GM18868 (cell line): ENCODE results near the gene AFF3.
"Not testable (repeated sequence)": the region's sequence is repeated elsewhere in the genome, so short reads cannot be mapped to it uniquely, and the experiment has no call there.

Experiments
- ATAC-seq: cut with Tn5 transposase; IDR thresholded peaks from one replicate; pipeline ENCODE4 v1.9.1; 2021; ENCODE audit warnings: mild to moderate bottlenecking, moderate library complexity; ENCODE audit not compliant: unreplicated experiment

Gene AFF3

DNA sequence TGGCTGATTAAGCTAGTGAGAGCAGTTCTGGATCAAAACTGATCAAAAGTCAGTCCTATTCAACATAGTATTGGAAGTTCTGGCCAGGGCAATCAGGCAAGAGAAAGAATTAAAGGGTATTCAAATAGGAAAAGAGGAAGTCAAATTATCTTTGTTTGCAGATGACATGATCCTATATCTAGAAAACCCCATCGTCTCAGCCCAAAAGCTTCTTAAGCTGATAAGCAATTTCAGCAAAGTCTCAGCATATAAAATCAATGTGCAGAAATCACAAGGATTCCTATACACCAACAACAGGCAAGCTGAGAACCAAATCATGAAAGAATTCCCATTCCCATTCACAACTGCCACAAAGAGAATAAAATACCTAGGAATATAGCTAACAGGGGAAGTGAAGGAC is 368.7 kb downstream of the AFF3 start:
- not testable (repeated sequence) for ATAC-seq

DNA sequence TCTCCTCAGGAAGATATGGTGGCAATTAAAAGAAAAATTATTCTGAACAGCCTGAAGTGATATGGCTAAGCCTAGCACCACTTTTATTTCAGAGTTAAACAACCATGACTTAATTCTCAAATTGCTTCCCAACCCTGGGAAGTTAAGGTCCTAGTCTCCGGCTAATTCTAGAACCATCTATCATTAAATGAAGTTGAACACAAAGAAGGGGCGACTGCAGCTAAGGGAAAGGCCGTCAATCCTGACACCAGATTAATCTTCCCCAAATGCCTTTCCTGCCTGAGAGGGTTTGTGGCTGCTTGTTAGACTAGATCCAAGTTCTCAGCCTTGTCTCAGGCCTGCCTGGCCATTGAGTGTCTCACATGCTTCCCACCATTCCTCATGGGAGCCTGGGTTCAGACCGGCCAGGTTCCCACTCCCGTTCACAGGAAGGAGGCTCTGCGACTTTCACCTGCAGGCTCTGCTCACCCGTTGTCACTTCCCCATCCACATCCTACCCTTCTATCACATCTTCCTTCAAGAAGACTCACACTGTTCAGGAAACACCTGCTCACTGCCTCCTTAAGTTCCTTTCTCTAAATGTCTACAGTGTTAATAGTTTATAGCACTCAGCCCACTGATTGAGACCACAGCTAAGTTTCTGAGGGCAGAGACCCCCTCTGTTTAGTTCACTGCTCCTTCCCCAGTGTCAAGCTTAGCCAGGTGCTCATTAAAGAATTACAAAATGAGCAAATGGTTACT is 369.6 kb downstream of the AFF3 start:
- no peak for ATAC-seq

DNA sequence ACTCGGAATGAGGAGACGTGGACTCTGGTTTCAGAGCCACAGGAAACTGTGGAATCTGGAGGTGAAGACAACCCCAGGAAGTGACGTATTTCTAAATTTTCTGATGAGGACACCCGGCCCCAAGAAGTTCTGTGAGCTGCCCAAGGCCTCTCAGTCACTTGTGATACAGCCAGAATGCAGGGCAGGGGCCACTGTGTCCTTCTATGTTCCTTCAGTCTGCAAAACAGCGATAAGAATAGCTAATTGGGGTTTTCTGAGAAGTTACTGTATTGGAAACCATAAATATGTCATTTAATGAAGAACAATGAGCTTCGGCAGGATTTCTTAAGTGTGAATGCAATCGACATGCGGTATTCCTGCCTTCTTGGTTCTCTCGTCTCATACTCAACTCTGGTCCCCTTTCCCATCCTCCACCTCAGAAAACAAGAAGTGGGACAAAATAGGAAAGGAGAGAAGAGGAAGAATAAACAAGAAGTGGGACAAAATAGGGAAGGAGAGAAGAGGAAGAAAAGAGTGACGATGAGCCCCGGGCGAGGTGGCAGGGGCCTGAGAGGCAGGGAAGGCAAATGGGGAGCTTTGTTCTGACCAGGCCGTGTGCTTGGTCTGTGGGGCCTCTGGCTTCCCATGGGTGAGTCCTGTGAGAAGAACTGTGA is 370.6 kb downstream of the AFF3 start:
- ATAC-seq, result no peak

DNA sequence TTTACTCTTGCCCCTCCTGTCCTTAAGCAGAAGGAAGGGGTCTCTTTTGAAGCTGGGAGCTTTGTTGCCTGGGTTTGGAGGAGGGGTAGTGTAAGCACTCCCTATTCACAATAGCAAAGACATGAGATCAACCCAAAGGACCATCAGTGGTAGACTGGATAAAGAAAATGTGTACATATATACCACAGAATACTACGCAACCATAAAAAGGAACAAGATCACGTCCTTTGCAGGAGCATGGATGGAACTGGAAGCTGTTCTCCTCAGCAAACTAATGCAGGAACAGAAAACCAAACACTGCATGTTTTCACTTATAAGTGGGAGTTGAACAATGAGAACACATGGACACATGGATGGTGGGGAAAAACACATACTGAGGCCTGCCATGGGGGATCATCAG is 371.5 kb downstream of the AFF3 start:
- no peak for ATAC-seq

DNA sequence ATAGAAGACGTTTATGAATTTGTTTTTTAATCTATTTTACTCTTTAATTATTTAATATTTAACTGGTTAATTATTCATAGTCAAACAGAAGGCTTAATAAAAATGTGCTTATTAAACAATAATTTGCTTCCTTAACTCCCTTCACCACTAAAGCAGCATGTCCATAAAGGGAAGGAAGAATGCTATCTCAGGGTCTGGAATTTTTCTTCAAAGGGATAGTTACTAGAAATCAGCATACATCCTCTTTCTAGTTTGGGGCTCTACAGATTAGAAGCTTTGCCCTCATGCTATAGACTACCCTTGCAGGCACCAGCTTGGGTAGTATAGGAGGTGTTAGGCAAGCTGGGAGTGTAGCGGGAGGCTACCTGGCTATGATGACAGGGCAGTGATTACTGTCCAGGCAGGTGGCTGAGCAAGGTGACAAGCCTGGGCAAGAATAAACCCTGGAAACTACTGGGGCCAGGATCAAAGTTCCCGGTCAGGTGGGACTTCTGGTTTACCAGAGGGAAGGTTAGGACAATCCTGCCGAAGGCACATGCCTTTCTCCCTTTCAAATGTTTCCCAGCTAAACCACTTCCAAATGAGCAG is 376.6 kb downstream of the AFF3 start:
- ATAC-seq, result no peak

DNA sequence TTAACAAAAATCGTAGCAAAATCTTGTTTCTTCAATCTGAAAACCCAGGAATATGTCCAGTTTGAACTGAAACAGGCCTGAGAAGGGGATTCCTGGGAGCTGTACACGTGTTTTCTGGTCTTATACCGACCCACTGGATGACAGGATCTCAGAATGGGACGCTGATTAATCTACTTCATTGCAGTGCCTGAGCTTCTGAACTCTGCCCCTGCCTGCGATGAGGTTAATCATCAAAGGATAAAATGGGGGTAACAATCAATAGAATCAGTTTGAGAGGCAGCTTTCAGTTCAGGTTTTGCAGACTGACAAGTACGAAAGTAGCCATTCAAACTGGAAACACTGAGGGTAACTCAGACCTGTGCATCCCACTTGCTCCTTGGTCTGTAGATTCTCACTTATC is 378.6 kb downstream of the AFF3 start:
- ATAC-seq, result no peak

DNA sequence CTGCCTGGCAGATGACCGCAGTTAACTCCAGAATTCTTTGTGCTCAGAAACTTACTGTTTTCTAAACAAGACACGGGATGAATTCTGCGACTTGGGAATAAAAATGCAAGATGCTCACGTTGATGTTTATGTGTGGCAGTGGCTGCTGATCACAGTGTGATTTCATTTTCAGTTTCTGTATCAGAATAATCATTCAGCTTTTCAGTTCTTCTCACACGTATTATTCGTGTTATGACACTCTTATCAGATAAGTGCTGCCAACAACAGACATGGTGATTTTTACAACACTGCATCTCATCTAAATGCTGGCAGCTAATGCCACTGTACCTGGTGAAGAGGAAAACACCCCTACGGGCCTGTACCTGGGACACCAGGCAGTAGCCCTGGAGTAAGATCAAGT is 379.7 kb downstream of the AFF3 start:
- ATAC-seq, result no peak

DNA sequence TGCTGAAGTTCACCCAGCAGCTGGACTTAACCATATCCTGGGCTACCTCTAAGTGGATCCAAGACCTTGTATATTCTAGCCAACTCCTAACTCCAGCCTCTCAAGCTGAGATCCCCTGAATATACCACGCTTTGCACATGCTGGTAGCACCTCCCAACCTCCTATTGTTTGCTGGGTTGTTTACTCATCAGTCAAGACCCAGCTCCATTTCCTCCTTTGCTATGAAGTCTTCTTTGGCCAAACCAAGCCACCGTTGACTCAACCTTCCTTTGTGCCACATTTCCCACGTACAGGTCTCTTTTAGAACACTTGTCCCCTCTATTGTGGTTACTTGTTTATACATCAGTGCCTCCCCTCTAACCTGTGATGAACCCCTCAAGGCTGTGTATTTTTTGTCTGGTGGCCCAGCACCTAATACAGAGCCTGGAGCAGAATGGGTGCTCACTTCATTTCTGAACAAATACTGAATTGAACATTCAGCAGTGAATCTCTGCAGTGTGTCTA is 384.7 kb downstream of the AFF3 start:
- ATAC-seq, result no peak

DNA sequence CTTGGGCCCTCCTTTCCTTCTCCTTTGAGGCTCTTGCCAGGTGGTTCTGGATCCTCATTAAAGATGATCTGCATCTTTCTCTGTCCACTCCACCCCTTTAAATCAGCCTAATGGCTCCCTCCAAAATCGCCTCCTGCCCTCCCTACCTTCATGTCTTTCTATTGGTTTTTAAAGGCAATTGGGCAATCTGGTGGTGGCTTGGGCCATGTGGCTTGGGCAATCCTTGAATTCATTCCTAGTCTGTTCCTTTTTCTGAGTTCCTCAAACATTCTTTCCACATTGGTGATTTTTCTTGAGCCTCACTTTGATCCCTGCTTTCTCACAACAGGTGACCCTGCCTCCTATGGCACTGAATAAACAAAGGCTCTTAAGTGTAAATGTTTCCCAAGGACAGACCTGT is 386.3 kb downstream of the AFF3 start:
- no peak for ATAC-seq

DNA sequence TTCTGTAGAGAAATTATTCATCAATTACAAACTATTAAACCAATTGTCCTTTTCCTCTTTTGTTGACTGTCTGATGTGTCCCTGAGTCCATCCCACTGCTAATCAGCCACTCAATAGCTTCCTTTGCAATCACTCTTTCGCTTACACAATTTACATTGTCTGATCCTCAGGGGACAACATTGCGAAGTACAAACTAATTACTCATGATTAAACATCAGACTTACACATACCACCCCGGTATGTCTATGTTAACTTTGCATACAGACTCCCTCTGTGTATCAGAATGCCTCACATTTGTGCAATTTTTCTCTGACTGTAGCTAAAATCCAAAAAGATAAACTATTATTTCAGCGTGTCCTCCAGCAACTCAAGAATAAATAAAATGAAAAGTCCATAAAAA is 388.2 kb downstream of the AFF3 start:
- ATAC-seq, result no peak

DNA sequence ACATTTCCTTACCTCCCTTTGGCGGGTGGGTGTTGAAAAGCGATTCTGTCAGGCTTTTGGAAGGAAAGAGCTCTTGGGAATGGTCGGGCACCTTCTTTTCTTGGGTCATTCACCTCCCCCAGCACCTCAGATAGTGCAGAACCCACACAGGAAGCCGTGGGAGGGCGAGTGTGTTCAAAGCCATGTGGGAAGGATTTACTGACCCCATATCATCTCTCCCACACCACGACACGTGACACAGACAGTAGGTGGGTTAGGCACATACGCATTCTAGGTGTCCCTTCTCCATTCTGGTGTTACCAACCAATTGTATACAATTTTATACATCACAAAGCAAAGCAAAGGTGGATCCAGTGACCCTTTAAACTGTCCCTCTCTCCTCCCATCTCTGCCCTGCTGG is 388.9 kb downstream of the AFF3 start:
- no peak for ATAC-seq

DNA sequence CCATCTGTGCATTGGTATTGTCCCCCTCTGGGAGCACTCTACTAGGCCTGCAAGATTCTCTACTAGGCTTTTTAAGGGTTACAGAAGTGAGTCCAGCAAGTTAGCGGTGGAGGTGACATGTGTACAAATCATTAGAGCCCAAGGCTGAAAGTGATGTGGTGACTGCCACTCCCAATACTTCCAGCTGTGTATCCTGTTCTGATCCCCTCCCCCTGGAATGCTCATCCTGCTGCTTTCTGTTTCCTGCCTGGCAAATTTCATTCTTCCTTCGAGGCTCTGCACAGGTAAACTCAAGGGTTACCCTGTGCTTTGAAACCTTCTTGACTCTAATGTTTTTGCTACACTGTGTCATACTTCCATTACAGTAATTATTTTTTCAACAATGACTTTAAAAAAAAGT is 394.0 kb downstream of the AFF3 start:
- ATAC-seq, result no peak

DNA sequence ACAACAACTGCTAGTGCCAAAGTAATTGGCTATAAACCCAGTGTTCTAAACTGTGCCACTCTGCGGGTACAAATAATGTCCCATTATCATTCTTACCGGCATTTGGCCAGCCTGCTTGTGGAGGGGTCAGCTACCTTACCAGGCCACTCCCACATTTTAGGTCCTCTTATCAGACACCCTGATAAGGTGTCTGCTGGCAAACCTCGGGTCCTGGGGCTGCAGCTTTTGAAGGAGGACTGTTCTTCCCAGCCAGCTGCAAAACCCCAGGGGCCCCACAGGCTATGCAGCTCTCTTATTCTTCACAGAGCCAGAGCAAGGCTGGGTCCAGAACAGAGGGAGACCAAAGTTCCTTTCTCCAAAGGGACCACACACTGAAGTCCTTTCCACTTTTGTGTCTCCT is 394.5 kb downstream of the AFF3 start:
- no peak for ATAC-seq

DNA sequence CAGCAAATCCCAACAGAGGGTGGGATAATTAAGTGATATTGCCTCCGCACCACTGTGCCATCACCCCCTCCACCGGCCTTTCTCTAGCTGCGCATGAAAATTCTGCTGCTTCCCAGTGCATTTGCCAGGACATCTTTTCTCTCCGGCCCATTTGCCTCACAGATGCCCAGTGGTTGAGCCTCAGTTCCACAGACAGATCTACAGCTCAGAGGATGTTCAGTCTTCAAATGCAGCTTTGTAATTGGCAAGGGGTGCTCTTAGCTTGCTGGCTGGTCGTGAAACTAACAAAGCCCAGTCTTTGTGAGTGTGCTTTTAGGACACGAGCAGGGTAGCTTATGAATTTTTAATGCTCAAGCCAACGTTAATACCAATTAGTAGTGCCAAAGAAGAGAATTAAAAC is 399.2 kb downstream of the AFF3 start:
- no peak for ATAC-seq

DNA sequence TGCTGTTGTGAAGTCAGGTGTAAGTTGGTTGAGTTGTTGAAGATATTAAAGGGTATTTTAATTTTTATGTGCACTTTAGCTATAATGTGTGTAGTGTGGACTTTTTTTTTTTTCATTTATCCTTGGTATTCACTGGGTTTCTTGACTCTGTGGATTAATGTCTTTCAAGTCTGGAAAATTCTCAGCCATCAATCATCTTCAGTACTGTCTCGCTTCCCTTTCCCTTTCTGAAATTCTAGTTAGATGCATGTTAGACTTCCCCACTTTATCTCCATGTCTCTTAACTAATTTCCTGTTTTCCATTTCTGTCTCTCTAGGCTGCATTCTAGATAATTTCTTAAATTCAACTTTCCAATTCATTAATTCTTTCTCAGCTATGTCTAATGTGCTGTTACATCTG is 404.9 kb downstream of the AFF3 start:
- no peak for ATAC-seq

DNA sequence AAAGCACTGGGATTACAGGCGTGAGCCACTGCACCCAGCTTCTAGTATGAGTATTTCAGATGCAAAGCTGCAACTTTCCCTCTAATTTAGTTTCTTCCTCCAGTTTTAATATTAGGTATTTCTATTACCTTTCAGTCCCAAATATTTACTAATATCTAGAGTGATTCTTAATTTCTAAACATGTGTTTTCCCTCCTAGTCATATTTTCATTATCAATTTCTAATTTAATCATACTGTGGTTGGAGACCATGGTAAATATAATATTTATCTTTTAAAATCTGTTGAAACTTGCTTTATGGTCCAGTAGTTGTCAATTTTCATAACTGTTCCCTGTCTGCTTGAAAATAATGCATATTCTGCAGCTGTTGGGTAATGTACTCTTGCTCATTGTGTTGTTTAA is 406.6 kb downstream of the AFF3 start:
- no peak for ATAC-seq

DNA sequence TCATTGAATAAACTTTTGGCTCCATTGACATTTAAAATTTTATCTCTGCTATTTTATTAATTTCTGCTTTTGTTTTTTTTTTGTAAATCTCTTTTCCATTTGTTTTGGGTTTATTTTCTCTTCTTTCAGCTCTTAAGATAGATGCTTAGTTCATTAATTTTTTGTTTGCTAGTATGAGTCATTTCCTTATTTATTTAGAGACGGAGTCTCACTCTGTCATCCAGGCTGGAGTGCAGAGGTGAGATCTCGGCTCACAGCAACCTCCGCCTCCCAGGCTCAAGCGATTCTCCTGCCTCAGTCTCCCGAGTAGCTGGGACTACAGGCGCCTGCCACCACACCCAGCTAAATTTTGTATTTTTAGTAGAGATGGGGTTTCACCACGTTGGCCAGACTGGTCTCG is 407.1 kb downstream of the AFF3 start:
- not testable (repeated sequence) for ATAC-seq

DNA sequence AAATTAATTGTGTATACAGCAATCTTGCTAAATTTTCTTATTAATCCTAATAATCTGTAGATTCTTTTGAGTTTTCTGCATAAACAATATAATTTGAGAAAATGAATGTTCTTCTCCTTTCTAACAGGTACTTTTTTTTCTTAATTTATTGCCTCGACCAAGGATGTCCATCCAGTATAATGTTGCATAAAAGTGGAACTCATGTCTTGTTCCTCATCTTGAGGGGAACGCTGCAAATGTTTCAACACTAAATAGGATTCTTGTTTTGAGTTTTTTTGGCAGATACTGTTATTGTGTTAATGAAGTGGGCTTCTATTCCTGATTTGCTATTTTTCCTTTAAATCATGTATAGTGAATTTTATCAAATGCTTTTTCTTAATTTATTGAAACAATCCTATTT is 408.2 kb downstream of the AFF3 start:
- ATAC-seq, result no peak

DNA sequence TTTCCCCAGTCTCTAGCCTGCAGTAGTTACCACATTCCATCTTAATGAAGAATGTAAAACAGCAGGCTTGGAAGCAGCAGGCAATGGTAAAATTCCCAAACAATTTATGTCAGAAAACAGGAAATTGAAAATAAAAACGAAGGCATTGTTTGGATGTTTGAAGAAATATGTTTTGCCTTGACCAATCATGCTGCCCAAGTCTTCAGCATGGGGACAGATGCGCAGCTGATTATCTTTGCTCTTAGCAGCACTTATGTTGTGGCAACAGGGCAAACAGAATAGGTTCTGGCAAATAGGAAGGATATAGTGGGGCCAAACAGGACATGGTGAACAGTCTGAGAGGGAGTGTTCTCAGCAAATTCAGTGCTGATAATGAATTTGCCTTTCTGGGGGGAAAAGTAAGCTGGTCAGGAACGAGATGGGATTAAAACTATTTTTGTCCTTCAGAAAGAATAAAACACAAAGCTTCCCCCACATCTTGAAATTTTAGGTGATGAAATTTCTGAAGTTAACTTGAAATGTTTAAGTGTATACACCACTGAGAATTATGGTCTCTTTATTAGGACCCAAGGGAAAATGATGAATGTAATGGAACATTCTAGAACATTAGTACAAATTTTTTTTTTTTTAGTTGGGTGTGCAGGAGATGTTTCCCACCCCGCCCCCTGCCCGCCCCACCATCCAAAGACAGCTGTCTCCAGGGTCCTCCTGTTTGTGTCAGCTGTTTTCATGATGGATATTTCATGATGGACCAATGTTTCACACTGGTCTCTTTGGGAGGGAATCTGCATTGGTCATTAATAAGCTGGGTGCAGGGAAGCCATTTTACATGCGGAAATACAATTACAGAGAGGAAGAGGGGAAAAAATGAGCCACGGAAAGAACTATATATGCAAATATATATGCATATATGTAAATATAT is 413.0 kb downstream of the AFF3 start:
- no peak for ATAC-seq

DNA sequence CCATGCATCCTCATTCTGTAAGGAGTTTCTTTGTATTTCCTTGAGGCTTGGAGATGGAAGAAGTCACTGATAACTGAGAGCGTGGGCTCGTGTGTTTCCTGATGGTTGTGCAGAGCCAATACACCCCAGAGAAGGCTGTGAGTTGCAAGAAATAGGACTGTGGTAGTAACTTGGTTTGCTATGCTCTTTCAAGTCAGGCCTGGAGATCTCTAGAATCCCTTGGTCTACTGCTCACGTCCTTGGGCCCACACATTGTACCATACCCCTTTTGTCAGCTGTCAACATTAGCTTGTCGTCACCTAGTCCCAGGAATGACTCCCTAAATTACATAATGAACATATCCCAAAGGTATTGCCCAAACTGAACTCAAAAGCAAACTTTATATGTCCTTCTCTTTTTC is 414.2 kb downstream of the AFF3 start:
- no peak for ATAC-seq

DNA sequence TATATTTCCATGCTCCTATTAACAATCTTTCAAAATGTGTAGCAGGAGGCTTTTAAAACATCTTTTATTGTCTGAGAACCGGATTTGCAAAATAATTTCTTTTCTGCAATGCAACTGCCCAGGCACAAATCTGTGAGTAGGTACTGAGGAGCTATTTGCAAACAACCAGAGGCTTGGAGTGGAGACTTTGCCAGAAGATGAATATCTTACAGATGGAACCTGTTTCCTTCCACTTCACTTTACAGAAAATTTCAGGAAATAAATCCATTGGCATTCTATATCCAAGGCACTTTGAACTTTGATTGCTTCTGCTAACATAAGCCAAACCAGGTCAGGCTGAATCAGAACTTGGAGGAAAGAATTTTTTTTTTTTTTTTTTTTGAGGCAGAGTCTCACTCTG is 415.2 kb downstream of the AFF3 start:
- ATAC-seq, result no peak
